ENCODE results near the gene DYSF.

DNA sequence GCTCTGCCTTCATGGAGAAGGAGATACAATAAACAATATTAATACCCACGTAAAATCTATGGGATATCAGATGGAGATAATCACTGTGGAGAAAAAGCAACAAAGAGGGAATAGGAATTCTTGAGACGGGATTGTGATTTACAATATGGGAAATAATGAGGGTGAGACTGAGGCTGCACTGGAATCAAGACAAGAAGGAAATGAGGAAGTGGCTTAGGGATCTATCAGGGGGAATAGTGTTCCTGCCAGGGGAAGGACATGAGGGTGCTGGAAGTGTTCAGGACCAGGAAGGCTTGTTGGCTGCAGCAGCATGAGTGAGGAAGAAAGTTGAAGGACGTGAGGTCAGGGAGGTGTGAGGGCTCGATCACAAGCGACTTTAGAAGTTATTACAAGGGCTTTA lies 182.4 kb downstream of the DYSF start:
- no peak for TF ChIP-seq POLR2A (IDR thresholded peaks at IDR 0.05)
- TF ChIP-seq, protein P1, sequence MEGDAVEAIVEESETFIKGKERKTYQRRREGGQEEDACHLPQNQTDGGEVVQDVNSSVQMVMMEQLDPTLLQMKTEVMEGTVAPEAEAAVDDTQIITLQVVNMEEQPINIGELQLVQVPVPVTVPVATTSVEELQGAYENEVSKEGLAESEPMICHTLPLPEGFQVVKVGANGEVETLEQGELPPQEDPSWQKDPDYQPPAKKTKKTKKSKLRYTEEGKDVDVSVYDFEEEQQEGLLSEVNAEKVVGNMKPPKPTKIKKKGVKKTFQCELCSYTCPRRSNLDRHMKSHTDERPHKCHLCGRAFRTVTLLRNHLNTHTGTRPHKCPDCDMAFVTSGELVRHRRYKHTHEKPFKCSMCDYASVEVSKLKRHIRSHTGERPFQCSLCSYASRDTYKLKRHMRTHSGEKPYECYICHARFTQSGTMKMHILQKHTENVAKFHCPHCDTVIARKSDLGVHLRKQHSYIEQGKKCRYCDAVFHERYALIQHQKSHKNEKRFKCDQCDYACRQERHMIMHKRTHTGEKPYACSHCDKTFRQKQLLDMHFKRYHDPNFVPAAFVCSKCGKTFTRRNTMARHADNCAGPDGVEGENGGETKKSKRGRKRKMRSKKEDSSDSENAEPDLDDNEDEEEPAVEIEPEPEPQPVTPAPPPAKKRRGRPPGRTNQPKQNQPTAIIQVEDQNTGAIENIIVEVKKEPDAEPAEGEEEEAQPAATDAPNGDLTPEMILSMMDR (IDR thresholded peaks at IDR 0.05): no peak
